Suprapubic skin (tissue), 4 donors: ENCODE data around the gene ARAP2.

ENCODE experiments used
- CTCF ChIP-seq, 2 donors: fragments of 200-600 bp in 1 of 2; fragments of 450-650 bp in 1 of 2; sonication (generic) in 1 of 2; IDR thresholded peaks; one replicate each; pipeline ENCODE4 v1.5.1; 2016 to 2019; ENCODE audit warnings: antibody characterized with exemption in 2 of 2, mild to moderate bottlenecking in 1 of 2, moderate library complexity in 1 of 2
- EP300 ChIP-seq: sonication (generic); formaldehyde crosslinking; IDR thresholded peaks from one replicate; pipeline ENCODE4 v1.6.1; 2017; ENCODE audit warnings: antibody characterized with exemption
- POLR2AphosphoS5 ChIP-seq, 3 donors: sonication (generic); formaldehyde crosslinking; IDR thresholded peaks; one replicate each; pipeline ENCODE4 v1.6.1; 2017; ENCODE audit warnings: antibody characterized with exemption in 3 of 3

GRCh38 chr4:36277533-36277932 is 33.2 kb upstream of the ARAP2 start:
- TF ChIP-seq CTCF (IDR thresholded peaks at IDR 0.05) (no peak), EP300 (no peak), POLR2AphosphoS5 (IDR thresholded peaks at IDR 0.05) (no peak)
